Activated naive CD4-positive, alpha-beta T cell treated with anti-CD3 and anti-CD28 coated beads, Interleukin-2, amount 50 U/mL, for 24 hours (primary cell): ENCODE results near the gene TPGS1.

Experiments used
- H3K27ac Mint-ChIP-seq: one replicate; pipeline ENCODE4 v1.8.0; 2021; ENCODE audit warnings: mild to moderate bottlenecking, mixed read lengths
- H3K27me3 Mint-ChIP-seq: one replicate; pipeline ENCODE4 v1.8.0; 2021; ENCODE audit warnings: mixed read lengths
- H3K36me3 Mint-ChIP-seq: one replicate; pipeline ENCODE4 v1.8.0; 2021; ENCODE audit warnings: mixed read lengths
- H3K4me1 Mint-ChIP-seq: one replicate; pipeline ENCODE4 v1.8.0; 2021; ENCODE audit warnings: mixed read lengths
- H3K4me3 Mint-ChIP-seq: one replicate; pipeline ENCODE4 v1.8.0; 2021; ENCODE audit warnings: mild to moderate bottlenecking, mixed read lengths
- H3K9me3 Mint-ChIP-seq: one replicate; pipeline ENCODE4 v1.8.0; 2021; ENCODE audit warnings: mixed read lengths

Gene TPGS1

GRCh38 chr19:498977-499623, 8.2 kb upstream of the TPGS1 start:
- H3K4me3 Mint-ChIP-seq = no peak overlapping the region

GRCh38 chr19:501646-502045, 5.7 kb upstream of the TPGS1 start:
- Mint-ChIP-seq H3K27ac (no peak overlapping the region), H3K4me3 (no peak overlapping the region), H3K36me3 (no peaks in the 10 kb centered on the region), H3K9me3 (no peaks in the 10 kb centered on the region), H3K4me1 (peaks cover 12% of the 10 kb centered on the region), H3K27me3 (peaks cover 5% of the 10 kb centered on the region)

More at GRCh38 chr19:498977-499623, 8.2 kb upstream of the TPGS1 start:
- H3K4me1 Mint-ChIP-seq = peaks cover 4% of the 10 kb centered on the region
- H3K9me3 Mint-ChIP-seq = no peaks in the 10 kb centered on the region
- no peaks in the 10 kb centered on the region for H3K36me3 Mint-ChIP-seq
- H3K27ac Mint-ChIP-seq = no peak overlapping the region
- peaks cover 7% of the 10 kb centered on the region for H3K27me3 Mint-ChIP-seq

- H3K27me3 Mint-ChIP-seq = no peaks in the 10 kb centered on the region
- no peaks in the 10 kb centered on the region for H3K9me3 Mint-ChIP-seq
- peaks cover 25% of the 10 kb centered on the region for H3K4me1 Mint-ChIP-seq
- no peak overlapping the region for H3K27ac Mint-ChIP-seq
- H3K4me3 Mint-ChIP-seq = no peak overlapping the region
- H3K36me3 Mint-ChIP-seq = no peaks in the 10 kb centered on the region
Observed at GRCh38 chr19:504616-505015, 2.7 kb upstream of the TPGS1 start.

- Mint-ChIP-seq H3K27ac (peak overlapping the region; percentile 100), H3K27me3 (no peaks in the 10 kb centered on the region)
Observed at GRCh38 chr19:506404-507285, 652 bp upstream of the TPGS1 start.

GRCh38 chr19:508204-509150, 1.2 kb downstream of the TPGS1 start:
- Mint-ChIP-seq H3K36me3 (peaks cover 2% of the 10 kb centered on the region), H3K27ac (peak overlapping the region; percentile 87), H3K27me3 (no peaks in the 10 kb centered on the region), H3K4me3 (peak overlapping the region; percentile 92), H3K4me1 (peaks cover 47% of the 10 kb centered on the region), H3K9me3 (no peaks in the 10 kb centered on the region)

More at GRCh38 chr19:506404-507285, 652 bp upstream of the TPGS1 start:
- no peaks in the 10 kb centered on the region for H3K9me3 Mint-ChIP-seq
- H3K36me3 Mint-ChIP-seq = peaks cover 2% of the 10 kb centered on the region
- peaks cover 39% of the 10 kb centered on the region for H3K4me1 Mint-ChIP-seq
- H3K4me3 Mint-ChIP-seq = peak overlapping the region; percentile 92

- peak overlapping the region; percentile 98 for H3K27ac Mint-ChIP-seq
- H3K4me3 Mint-ChIP-seq = peak overlapping the region; percentile 89
- peaks cover 44% of the 10 kb centered on the region for H3K4me1 Mint-ChIP-seq
- H3K9me3 Mint-ChIP-seq = no peaks in the 10 kb centered on the region
- peaks cover 2% of the 10 kb centered on the region for H3K36me3 Mint-ChIP-seq
- no peaks in the 10 kb centered on the region for H3K27me3 Mint-ChIP-seq
Observed at GRCh38 chr19:510606-511100, 3.4 kb downstream of the TPGS1 start.

- H3K27me3 Mint-ChIP-seq = no peaks in the 10 kb centered on the region
- peaks cover 2% of the 10 kb centered on the region for H3K36me3 Mint-ChIP-seq
- H3K4me3 Mint-ChIP-seq = peak overlapping the region; percentile 89
- no peaks in the 10 kb centered on the region for H3K9me3 Mint-ChIP-seq
- H3K4me1 Mint-ChIP-seq = peaks cover 43% of the 10 kb centered on the region
- H3K27ac Mint-ChIP-seq = peak overlapping the region; percentile 98
Observed at GRCh38 chr19:511101-511851, 4.0 kb downstream of the TPGS1 start.

GRCh38 chr19:512547-513365, 5.5 kb downstream of the TPGS1 start:
- no peaks in the 10 kb centered on the region for H3K27me3 Mint-ChIP-seq
- H3K27ac Mint-ChIP-seq = no peak overlapping the region
- H3K9me3 Mint-ChIP-seq = no peaks in the 10 kb centered on the region
- H3K36me3 Mint-ChIP-seq = peaks cover 2% of the 10 kb centered on the region
- peaks cover 49% of the 10 kb centered on the region for H3K4me1 Mint-ChIP-seq
- no peak overlapping the region for H3K4me3 Mint-ChIP-seq

- peaks cover 2% of the 10 kb centered on the region for H3K36me3 Mint-ChIP-seq
- no peaks in the 10 kb centered on the region for H3K9me3 Mint-ChIP-seq
- H3K27me3 Mint-ChIP-seq = no peaks in the 10 kb centered on the region
- no peak overlapping the region for H3K4me3 Mint-ChIP-seq
- no peak overlapping the region for H3K27ac Mint-ChIP-seq
- peaks cover 41% of the 10 kb centered on the region for H3K4me1 Mint-ChIP-seq
Observed at GRCh38 chr19:513368-514165, 6.3 kb downstream of the TPGS1 start.

GRCh38 chr19:514166-514663, 6.9 kb downstream of the TPGS1 start:
- peak overlapping the region; percentile 63 for H3K27ac Mint-ChIP-seq
- H3K4me1 Mint-ChIP-seq = peaks cover 35% of the 10 kb centered on the region
- no peaks in the 10 kb centered on the region for H3K27me3 Mint-ChIP-seq
- H3K36me3 Mint-ChIP-seq = peaks cover 2% of the 10 kb centered on the region
- H3K4me3 Mint-ChIP-seq = no peak overlapping the region
- no peaks in the 10 kb centered on the region for H3K9me3 Mint-ChIP-seq

- no peak overlapping the region for H3K27ac Mint-ChIP-seq
- no peak overlapping the region for H3K4me3 Mint-ChIP-seq
- H3K36me3 Mint-ChIP-seq = no peaks in the 10 kb centered on the region
- H3K4me1 Mint-ChIP-seq = peaks cover 10% of the 10 kb centered on the region
- no peaks in the 10 kb centered on the region for H3K27me3 Mint-ChIP-seq
- no peaks in the 10 kb centered on the region for H3K9me3 Mint-ChIP-seq
Observed at GRCh38 chr19:517721-518597, 10.7 kb downstream of the TPGS1 start.

GRCh38 chr19:518598-519231, 11.4 kb downstream of the TPGS1 start:
- peaks cover 10% of the 10 kb centered on the region for H3K4me1 Mint-ChIP-seq
- H3K27ac Mint-ChIP-seq = no peak overlapping the region
- no peak overlapping the region for H3K4me3 Mint-ChIP-seq
- H3K9me3 Mint-ChIP-seq = no peaks in the 10 kb centered on the region
- no peaks in the 10 kb centered on the region for H3K27me3 Mint-ChIP-seq
- no peaks in the 10 kb centered on the region for H3K36me3 Mint-ChIP-seq
